ENCODE measurements around the gene ASCL1.

The ASCL1 gene

GRCh38 chr12:102950107-102950949 is 7.1 kb upstream of the ASCL1 start:
- DNase-seq (ENCODE audit: low read depth), result no peak
- H3K4me3 ChIP-seq (ENCODE audit: control insufficient read depth, low read depth, low read length), result no peak overlapping the region
- TF ChIP-seq CTCF (IDR thresholded peaks at IDR 0.05; ENCODE audit: control insufficient read depth, insufficient read depth, low read depth, low read length, missing control alignments), result no peak

GRCh38 chr12:102950950-102951619 is 6.4 kb upstream of the ASCL1 start:
- TF ChIP-seq CTCF (IDR thresholded peaks at IDR 0.05; ENCODE audit: control insufficient read depth, insufficient read depth, low read depth, low read length, missing control alignments), result no peak
- H3K4me3 ChIP-seq (ENCODE audit: control insufficient read depth, low read depth, low read length), result no peak overlapping the region
- DNase-seq (ENCODE audit: low read depth), result no peak

- DNase-seq (ENCODE audit: low read depth), result no peak
- H3K4me3 ChIP-seq (ENCODE audit: control insufficient read depth, low read depth, low read length), result no peak overlapping the region
- no peak for TF ChIP-seq CTCF (IDR thresholded peaks at IDR 0.05; ENCODE audit: control insufficient read depth, insufficient read depth, low read depth, low read length, missing control alignments)
Measured at GRCh38 chr12:102951841-102952240, 5.6 kb upstream of the ASCL1 start.

GRCh38 chr12:102953221-102953620 is 4.3 kb upstream of the ASCL1 start:
- no peak for DNase-seq (ENCODE audit: low read depth)
- H3K4me3 ChIP-seq (ENCODE audit: control insufficient read depth, low read depth, low read length), result no peak overlapping the region
- TF ChIP-seq CTCF (IDR thresholded peaks at IDR 0.05; ENCODE audit: control insufficient read depth, insufficient read depth, low read depth, low read length, missing control alignments), result no peak

GRCh38 chr12:102954134-102954533 is 3.3 kb upstream of the ASCL1 start:
- no peak for TF ChIP-seq CTCF (IDR thresholded peaks at IDR 0.05; ENCODE audit: control insufficient read depth, insufficient read depth, low read depth, low read length, missing control alignments)
- no peak overlapping the region for H3K4me3 ChIP-seq (ENCODE audit: control insufficient read depth, low read depth, low read length)
- no peak for DNase-seq (ENCODE audit: low read depth)

- DNase-seq (ENCODE audit: low read depth), result no peak
- H3K4me3 ChIP-seq (ENCODE audit: control insufficient read depth, low read depth, low read length), result no peak overlapping the region
- no peak for TF ChIP-seq CTCF (IDR thresholded peaks at IDR 0.05; ENCODE audit: control insufficient read depth, insufficient read depth, low read depth, low read length, missing control alignments)
Measured at GRCh38 chr12:102955926-102956737, 1.3 kb upstream of the ASCL1 start.
